ENCODE data around the gene PTPRG. TPM values are rescaled to one million over a fixed set of nuclear protein-coding genes. Genes with fewer than 3 reads are reported as not detected.

Gene PTPRG
- total RNA-seq, 1 experiment from 2014 or later: 0.73 TPM

DNA sequence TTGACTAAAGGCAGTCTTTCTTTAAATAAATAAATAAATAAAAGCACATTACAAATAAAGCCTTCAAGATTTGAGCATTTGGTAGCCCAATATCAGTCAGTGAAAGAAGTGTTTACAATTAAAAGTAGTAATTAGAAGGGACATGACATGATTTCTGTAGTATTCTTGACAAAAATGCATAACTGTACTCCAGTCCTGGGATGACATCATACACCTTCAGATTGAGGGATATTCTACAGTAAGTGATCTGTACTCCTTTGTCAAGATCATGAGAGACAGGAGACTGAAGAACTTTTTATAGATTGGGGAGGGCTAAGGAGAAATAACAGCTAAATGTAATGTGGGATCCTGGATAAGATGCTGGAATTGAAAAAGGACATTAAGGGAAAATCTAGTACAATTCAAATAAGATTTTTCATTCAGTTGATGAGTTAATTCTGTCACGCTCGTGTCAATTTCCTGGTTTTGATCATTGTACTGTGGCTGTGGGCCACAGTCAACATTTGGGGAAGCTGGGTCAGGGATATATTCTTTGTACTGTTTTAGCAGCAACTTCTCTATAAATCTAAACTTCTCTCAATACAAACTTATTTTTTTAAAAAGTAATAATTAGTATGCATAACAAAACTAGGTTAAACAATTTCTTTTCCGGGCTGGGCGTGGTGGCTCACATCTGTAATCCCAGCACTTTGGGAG lies 314.8 kb downstream of the PTPRG start:
- Histone ChIP-seq H3K79me2 (ENCODE audit: low read length) (no peaks in the 10 kb centered on the region), H3K36me3 (ENCODE audit: low read depth, low read length) (no peaks in the 10 kb centered on the region), H3K4me1 (ENCODE audit: insufficient read depth, low read length) (no peaks in the 10 kb centered on the region), H3K9me2 (replicated peaks; ENCODE audit: low read length) (no peaks in the 10 kb centered on the region), H4K20me1 (ENCODE audit: low read length) (no peaks in the 10 kb centered on the region), H3K4me2 (ENCODE audit: low read length) (no peak overlapping the region), H3K9ac (ENCODE audit: low read length) (no peak overlapping the region), H3K27me3 (ENCODE audit: low read length) (no peaks in the 10 kb centered on the region), H3K27ac (ENCODE audit: low read length) (no peak overlapping the region), H3K9me3 (ENCODE audit: low read length) (no peaks in the 10 kb centered on the region), H3F3A (ENCODE audit: low read length, unreplicated experiment) (no peaks in the 10 kb centered on the region), H3K4me3 (ENCODE audit: low read length) (no peak overlapping the region), H2AFZ (ENCODE audit: low read length) (no peak overlapping the region)
- DNase-seq (no peak), ATAC-seq (no peak)
- ChIA-PET POLR2A (ENCODE audit: unreplicated experiment) (no interaction called here), CTCF (no interaction called here)
- intact Hi-C loops (cut with micrococcal nuclease): no loop called here
- BruUV-seq (replicated peaks): no TSS peak
- TF ChIP-seq, protein P1, sequence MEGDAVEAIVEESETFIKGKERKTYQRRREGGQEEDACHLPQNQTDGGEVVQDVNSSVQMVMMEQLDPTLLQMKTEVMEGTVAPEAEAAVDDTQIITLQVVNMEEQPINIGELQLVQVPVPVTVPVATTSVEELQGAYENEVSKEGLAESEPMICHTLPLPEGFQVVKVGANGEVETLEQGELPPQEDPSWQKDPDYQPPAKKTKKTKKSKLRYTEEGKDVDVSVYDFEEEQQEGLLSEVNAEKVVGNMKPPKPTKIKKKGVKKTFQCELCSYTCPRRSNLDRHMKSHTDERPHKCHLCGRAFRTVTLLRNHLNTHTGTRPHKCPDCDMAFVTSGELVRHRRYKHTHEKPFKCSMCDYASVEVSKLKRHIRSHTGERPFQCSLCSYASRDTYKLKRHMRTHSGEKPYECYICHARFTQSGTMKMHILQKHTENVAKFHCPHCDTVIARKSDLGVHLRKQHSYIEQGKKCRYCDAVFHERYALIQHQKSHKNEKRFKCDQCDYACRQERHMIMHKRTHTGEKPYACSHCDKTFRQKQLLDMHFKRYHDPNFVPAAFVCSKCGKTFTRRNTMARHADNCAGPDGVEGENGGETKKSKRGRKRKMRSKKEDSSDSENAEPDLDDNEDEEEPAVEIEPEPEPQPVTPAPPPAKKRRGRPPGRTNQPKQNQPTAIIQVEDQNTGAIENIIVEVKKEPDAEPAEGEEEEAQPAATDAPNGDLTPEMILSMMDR (conservative IDR thresholded peaks at IDR 0.05; ENCODE audit: low read depth, low read length): no peak

DNA sequence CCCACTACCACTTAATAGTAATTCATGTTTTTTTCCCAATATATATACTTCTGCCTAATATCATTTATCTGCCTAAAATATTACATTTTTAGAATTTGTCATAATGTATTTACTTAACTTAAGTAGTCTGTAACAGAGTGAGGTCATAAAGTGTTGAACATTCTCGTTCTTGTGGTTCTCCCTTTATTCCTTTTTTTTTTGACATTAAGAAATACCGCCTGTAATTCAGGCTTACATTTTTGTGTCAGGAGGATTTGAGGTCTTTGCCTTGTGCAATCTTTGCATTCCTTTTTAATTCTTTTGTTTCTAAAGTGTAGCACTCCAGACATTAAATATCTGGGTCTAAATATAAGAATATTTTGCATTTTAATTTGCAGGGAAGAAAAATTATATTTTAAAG lies 315.4 kb downstream of the PTPRG start:
- Histone ChIP-seq H3K79me2 (ENCODE audit: low read length) (no peaks in the 10 kb centered on the region), H3K9ac (ENCODE audit: low read length) (no peak overlapping the region), H3K4me1 (ENCODE audit: insufficient read depth, low read length) (no peaks in the 10 kb centered on the region), H3K36me3 (ENCODE audit: low read depth, low read length) (no peaks in the 10 kb centered on the region), H3K27ac (ENCODE audit: low read length) (no peak overlapping the region), H3K4me2 (ENCODE audit: low read length) (no peak overlapping the region), H3K9me2 (replicated peaks; ENCODE audit: low read length) (no peaks in the 10 kb centered on the region), H2AFZ (ENCODE audit: low read length) (no peak overlapping the region), H3F3A (ENCODE audit: low read length, unreplicated experiment) (no peaks in the 10 kb centered on the region), H3K4me3 (ENCODE audit: low read length) (no peak overlapping the region), H3K9me3 (ENCODE audit: low read length) (no peaks in the 10 kb centered on the region), H3K27me3 (ENCODE audit: low read length) (no peaks in the 10 kb centered on the region), H4K20me1 (ENCODE audit: low read length) (no peaks in the 10 kb centered on the region)
- TF ChIP-seq EZH2phosphoT487 (IDR thresholded peaks at IDR 0.05; ENCODE audit: borderline replicate concordance, low read length) (no peak), EZH2 (IDR thresholded peaks at IDR 0.05; ENCODE audit: low read length, unreplicated experiment) (no peak)
- TF ChIP-seq, protein P1 (conservative IDR thresholded peaks at IDR 0.05; ENCODE audit: low read depth, low read length): no peak
- CTCF ChIA-PET: no interaction called here
- ATAC-seq (no peak), DNase-seq (no peak)
- POLR2A ChIA-PET (ENCODE audit: unreplicated experiment): no interaction called here
- no TSS peak for BruUV-seq (replicated peaks)
- intact Hi-C loops (cut with micrococcal nuclease): no loop called here

DNA sequence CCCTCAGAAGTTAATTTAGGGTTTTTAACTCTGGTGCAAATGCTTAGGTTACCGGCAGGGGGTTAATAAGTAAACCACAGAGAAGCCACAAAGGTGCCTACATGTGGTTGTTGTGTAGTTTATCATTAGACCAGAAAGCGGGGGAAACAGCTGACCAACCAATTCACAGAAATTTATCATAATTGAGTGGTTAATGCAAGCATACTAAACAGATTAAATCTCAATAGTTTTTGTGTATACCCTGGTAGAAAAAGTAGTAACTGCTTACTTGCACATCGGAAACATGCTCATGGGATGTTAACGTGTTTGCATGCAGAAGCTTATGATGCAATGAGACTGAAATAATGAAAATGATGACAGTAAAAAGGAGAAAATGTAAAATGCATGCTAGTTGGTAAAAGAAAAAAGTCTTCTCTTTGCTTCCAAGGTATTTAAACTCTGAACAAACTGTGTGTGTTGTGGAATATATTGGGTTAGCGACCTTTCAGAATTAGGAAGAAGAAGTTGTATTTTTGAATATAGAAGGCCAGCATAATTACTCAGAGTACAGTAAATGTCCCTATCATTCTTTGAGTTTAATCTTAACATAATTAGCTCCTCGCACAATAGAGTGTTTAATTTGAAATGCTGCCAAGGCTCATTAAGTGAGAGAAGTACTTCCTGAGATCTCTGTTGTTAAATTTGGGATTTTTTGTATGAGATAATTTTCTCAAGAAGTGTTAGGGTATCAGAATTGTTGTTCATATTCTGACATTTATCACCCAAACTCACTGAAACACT lies 316.2 kb downstream of the PTPRG start:
- no peak overlapping the region for H2AFZ ChIP-seq (ENCODE audit: low read length)
- H4K20me1 ChIP-seq (ENCODE audit: low read length): no peaks in the 10 kb centered on the region
- H3K4me1 ChIP-seq (ENCODE audit: insufficient read depth, low read length): no peaks in the 10 kb centered on the region
- CTCF ChIA-PET: no interaction called here
- no peak for DNase-seq
- H3K9ac ChIP-seq (ENCODE audit: low read length): no peak overlapping the region
- POLR2A ChIA-PET (ENCODE audit: unreplicated experiment): no interaction called here
- BruUV-seq (replicated peaks): no TSS peak
- no peak for ATAC-seq
- no peak overlapping the region for H3K4me3 ChIP-seq (ENCODE audit: low read length)
- H3K27me3 ChIP-seq (ENCODE audit: low read length): no peaks in the 10 kb centered on the region
- H3K9me3 ChIP-seq (ENCODE audit: low read length): no peaks in the 10 kb centered on the region
- H3K27ac ChIP-seq (ENCODE audit: low read length): no peak overlapping the region
- H3K36me3 ChIP-seq (ENCODE audit: low read depth, low read length): no peaks in the 10 kb centered on the region
- intact Hi-C loops (cut with micrococcal nuclease): no loop called here
- H3K4me2 ChIP-seq (ENCODE audit: low read length): no peak overlapping the region
- H3K9me2 ChIP-seq (replicated peaks; ENCODE audit: low read length): no peaks in the 10 kb centered on the region
- no peaks in the 10 kb centered on the region for H3K79me2 ChIP-seq (ENCODE audit: low read length)
- TF ChIP-seq EZH2phosphoT487 (IDR thresholded peaks at IDR 0.05; ENCODE audit: borderline replicate concordance, low read length): no peak
- TF ChIP-seq EZH2 (IDR thresholded peaks at IDR 0.05; ENCODE audit: low read length, unreplicated experiment): no peak
- TF ChIP-seq, protein P1 (conservative IDR thresholded peaks at IDR 0.05; ENCODE audit: low read depth, low read length): no peak
- no peaks in the 10 kb centered on the region for H3F3A ChIP-seq (ENCODE audit: low read length, unreplicated experiment)

Measured in PC-3 (cell line).